HG03460 (cell line): ENCODE results near the gene SH3PXD2A.
"Not testable (repeated sequence)": the region's sequence is repeated elsewhere in the genome, so short reads cannot be mapped to it uniquely, and the experiment has no call there.

Experiments used
- ATAC-seq: cut with Tn5 transposase; IDR thresholded peaks from one replicate; pipeline ENCODE4 v1.9.1; 2021; ENCODE audit not compliant: unreplicated experiment

Gene SH3PXD2A

GRCh38 chr10:103814626-103815370, 40.6 kb downstream of the SH3PXD2A start:
- no peak for ATAC-seq

GRCh38 chr10:103814105-103814504, 41.3 kb downstream of the SH3PXD2A start:
- no peak for ATAC-seq

- ATAC-seq: not testable (repeated sequence)
Measured at GRCh38 chr10:103813312-103813711, 42.1 kb downstream of the SH3PXD2A start.

- no peak for ATAC-seq
Measured at GRCh38 chr10:103812432-103812831, 42.9 kb downstream of the SH3PXD2A start.

- no peak for ATAC-seq
Measured at GRCh38 chr10:103812004-103812403, 43.4 kb downstream of the SH3PXD2A start.

- no peak for ATAC-seq
Measured at GRCh38 chr10:103811463-103811862, 43.9 kb downstream of the SH3PXD2A start.

- ATAC-seq: no peak
Measured at GRCh38 chr10:103808780-103809179, 46.6 kb downstream of the SH3PXD2A start.

- no peak for ATAC-seq
Measured at GRCh38 chr10:103807996-103808395, 47.4 kb downstream of the SH3PXD2A start.

- no peak for ATAC-seq
Measured at GRCh38 chr10:103806395-103807187, 48.8 kb downstream of the SH3PXD2A start.

GRCh38 chr10:103805781-103806180, 49.6 kb downstream of the SH3PXD2A start:
- ATAC-seq: no peak

- ATAC-seq: no peak
Measured at GRCh38 chr10:103804871-103805270, 50.5 kb downstream of the SH3PXD2A start.

- no peak for ATAC-seq
Measured at GRCh38 chr10:103803941-103804340, 51.4 kb downstream of the SH3PXD2A start.

- ATAC-seq: no peak
Measured at GRCh38 chr10:103802637-103803353, 52.6 kb downstream of the SH3PXD2A start.

- no peak for ATAC-seq
Measured at GRCh38 chr10:103802081-103802480, 53.3 kb downstream of the SH3PXD2A start.

GRCh38 chr10:103800789-103801540, 54.4 kb downstream of the SH3PXD2A start:
- ATAC-seq: no peak

GRCh38 chr10:103800089-103800488, 55.3 kb downstream of the SH3PXD2A start:
- ATAC-seq: no peak

- ATAC-seq: no peak
Measured at GRCh38 chr10:103799341-103799740, 56.0 kb downstream of the SH3PXD2A start.

- no peak for ATAC-seq
Measured at GRCh38 chr10:103798511-103798910, 56.9 kb downstream of the SH3PXD2A start.

- ATAC-seq: no peak
Measured at GRCh38 chr10:103797857-103798256, 57.5 kb downstream of the SH3PXD2A start.

- ATAC-seq: no peak
Measured at GRCh38 chr10:103795634-103796270, 59.6 kb downstream of the SH3PXD2A start.
